H1 (cell line): Measurements from ENCODE around the gene IP6K1. TPM values are rescaled to one million over a fixed set of nuclear protein-coding genes. Genes with fewer than 3 reads are reported as not detected.

ENCODE experiments used
- CTCF ChIA-PET: fragments of 300-600 bp; sonication (Branson Sonifier 250); formaldehyde crosslinking; loops from one replicate; lab custom pipeline; 2021; ENCODE audit not compliant: partially characterized antibody; lab: Charles Lee
- POLR2A ChIA-PET: fragments of 300-600 bp; sonication (Branson Sonifier 250); formaldehyde crosslinking; loops from one replicate; lab custom pipeline; 2021; ENCODE audit warnings: inconsistent platforms; ENCODE audit not compliant: partially characterized antibody; lab: Charles Lee
- DNase-seq, 2 experiments: peaks; one replicate each; pipeline versions ENCODE4 v3.0.0 to v3.0.0-alpha.2; 2010 to 2022; ENCODE audit warnings: low spot score in 2 of 2, low read depth in 1 of 2, mixed read lengths in 1 of 2
- FAIRE-seq: peaks from 2 replicates; lab custom pipeline; 2011; peaks lifted over from hg19 to GRCh38; lab: Jason Lieb, UNC
- H2AFZ ChIP-seq: 2 replicates; pipeline ENCODE4 v1.8.1; 2012; ENCODE audit warnings: low read length, inconsistent platforms
- H2AK5ac ChIP-seq: 2 replicates; pipeline ENCODE4 v1.6.1; 2013; ENCODE audit warnings: low read depth, low read length
- H2BK120ac ChIP-seq: replicated peaks from 2 replicates; pipeline ENCODE3; 2013; ENCODE audit warnings: low read depth, low read length, inconsistent platforms
- H2BK12ac ChIP-seq: 2 replicates; pipeline ENCODE4 v1.6.1; 2013; ENCODE audit warnings: low read depth, low read length
- H2BK15ac ChIP-seq: 2 replicates; pipeline ENCODE4 v1.6.1; 2013; ENCODE audit warnings: low read length
- H2BK20ac ChIP-seq: 2 replicates; pipeline ENCODE4 v1.6.1; 2013; ENCODE audit warnings: low read length
- H2BK5ac ChIP-seq: 2 replicates; pipeline ENCODE4 v1.6.1; 2013; ENCODE audit warnings: low read depth, low read length
- H3K14ac ChIP-seq: 2 replicates; pipeline ENCODE4 v1.6.1; 2013; ENCODE audit warnings: inconsistent platforms; ENCODE audit not compliant: insufficient read length
- H3K18ac ChIP-seq: 2 replicates; pipeline ENCODE4 v1.6.1; 2013; ENCODE audit warnings: low read length; ENCODE audit errors: extremely low read depth
- H3K23ac ChIP-seq: 2 replicates; pipeline ENCODE4 v1.6.1; 2013; ENCODE audit warnings: inconsistent platforms; ENCODE audit not compliant: insufficient read length
- H3K23me2 ChIP-seq: 2 replicates; pipeline ENCODE4 v1.6.1; 2013; ENCODE audit warnings: low read depth, low read length
- H3K27ac ChIP-seq: 2 replicates; pipeline ENCODE4 v1.6.1; 2011; ENCODE audit warnings: low read depth, low read length, inconsistent platforms
- H3K27me3 ChIP-seq, 4 experiments: replicated peaks in 1 of 4; 1 replicate in 1 of 4; 2 replicates in 3 of 4; pipeline versions ENCODE4 v1.6.1 to v1.8.1; 2011 to 2013; ENCODE audit warnings: low read length in 3 of 4, mild to moderate bottlenecking in 3 of 4, inconsistent platforms in 2 of 4, mixed read lengths in 2 of 4, moderate library complexity in 1 of 4; ENCODE audit not compliant: control insufficient read depth in 3 of 4, insufficient read depth in 3 of 4; ENCODE audit errors: extremely low read depth in 1 of 4
- H3K36me3 ChIP-seq, 4 experiments: 2 replicates each; pipeline versions ENCODE4 v1.6.1 to v1.8.1; 2011 to 2013; ENCODE audit warnings: mild to moderate bottlenecking in 4 of 4, low read length in 3 of 4, moderate library complexity in 2 of 4, control low read depth in 1 of 4, inconsistent platforms in 1 of 4; ENCODE audit not compliant: insufficient read depth in 4 of 4, control insufficient read depth in 2 of 4
- H3K4ac ChIP-seq: replicated peaks from 2 replicates; pipeline ENCODE3; 2013; ENCODE audit warnings: low read length, low read depth, mixed read lengths, inconsistent platforms; ENCODE audit not compliant: insufficient read length
- H3K4me1 ChIP-seq, 4 experiments: replicated peaks in 1 of 4; 1 replicate in 1 of 4; 2 replicates in 3 of 4; pipeline versions ENCODE4 v1.6.1 to v1.8.1; 2011 to 2013; ENCODE audit warnings: low read length in 3 of 4, inconsistent platforms in 2 of 4, mixed read lengths in 1 of 4; ENCODE audit not compliant: insufficient read depth in 4 of 4, control insufficient read depth in 3 of 4
- H3K4me2 ChIP-seq, 2 experiments: 2 replicates each; pipeline versions ENCODE4 v1.6.1 to v1.8.1; 2011 to 2013; ENCODE audit warnings: low read depth in 2 of 2, low read length in 2 of 2, control low read depth in 1 of 2, inconsistent platforms in 1 of 2, mild to moderate bottlenecking in 1 of 2; ENCODE audit not compliant: insufficient read depth in 1 of 2
- H3K4me3 ChIP-seq, 4 experiments: fragments of 200-600, 300-600 bp in 1 of 4; sonication (generic), shearing (Covaris generic), sonication (Bioruptor Twin) in 1 of 4; 2 replicates each; pipeline versions ENCODE4 v1.5.1 to v1.8.1; 2011 to 2016; ENCODE audit warnings: low read length in 4 of 4, low read depth in 3 of 4, control low read depth in 2 of 4, inconsistent platforms in 2 of 4, mild to moderate bottlenecking in 2 of 4, mixed read lengths in 1 of 4, moderate library complexity in 1 of 4; ENCODE audit not compliant: insufficient read depth in 2 of 4; ENCODE audit errors: extremely low read depth in 1 of 4
- H3K56ac ChIP-seq: replicated peaks from 2 replicates; pipeline ENCODE3; 2013; ENCODE audit warnings: low read depth, mild to moderate bottlenecking, mixed read lengths, low read length, inconsistent platforms; ENCODE audit not compliant: insufficient read length
- H3K79me1 ChIP-seq: 2 replicates; pipeline ENCODE4 v1.6.1; 2013; ENCODE audit warnings: low read depth, low read length, control low read depth
- H3K79me2 ChIP-seq, 2 experiments: 2 replicates each; pipeline versions ENCODE4 v1.6.1 to v1.8.1; 2012 to 2013; ENCODE audit warnings: low read length in 2 of 2, mild to moderate bottlenecking in 2 of 2, inconsistent platforms in 1 of 2; ENCODE audit not compliant: insufficient read depth in 2 of 2, control insufficient read depth in 1 of 2
- H3K9ac ChIP-seq, 4 experiments: replicated peaks in 1 of 4; 1 replicate in 1 of 4; 2 replicates in 3 of 4; pipeline versions ENCODE4 v1.6.1 to v1.8.1; 2011 to 2013; ENCODE audit warnings: low read depth in 3 of 4, low read length in 3 of 4, control low read depth in 2 of 4, mild to moderate bottlenecking in 2 of 4, moderate library complexity in 2 of 4, inconsistent platforms in 1 of 4; ENCODE audit errors: extremely low read depth in 1 of 4
- H3K9me3 ChIP-seq, 2 experiments: 2 replicates each; pipeline versions ENCODE4 v1.6.1 to v1.8.1; 2012 to 2013; ENCODE audit warnings: mild to moderate bottlenecking in 2 of 2, moderate library complexity in 2 of 2, control low read depth in 1 of 2, inconsistent platforms in 1 of 2, low read depth in 1 of 2, low read length in 1 of 2, mixed read lengths in 1 of 2; ENCODE audit not compliant: insufficient read depth in 2 of 2
- H4K20me1 ChIP-seq, 2 experiments: replicated peaks in 1 of 2; 2 replicates each; pipeline versions ENCODE3 to v1.8.1; 2011 to 2013; ENCODE audit warnings: inconsistent platforms in 2 of 2, low read length in 2 of 2, mild to moderate bottlenecking in 1 of 2; ENCODE audit not compliant: insufficient read depth in 2 of 2, control insufficient read depth in 1 of 2
- H4K5ac ChIP-seq: 2 replicates; pipeline ENCODE4 v1.6.1; 2013; ENCODE audit warnings: low read length, low read depth, mixed read lengths, inconsistent platforms; ENCODE audit not compliant: insufficient read length
- H4K8ac ChIP-seq: 2 replicates; pipeline ENCODE4 v1.8.0; 2013; ENCODE audit warnings: mild to moderate bottlenecking, moderate library complexity, low read length, inconsistent platforms; ENCODE audit not compliant: insufficient read depth; ENCODE audit errors: extremely low read depth
- H4K91ac ChIP-seq: replicated peaks from 2 replicates; pipeline ENCODE3; 2013; ENCODE audit warnings: low read length, mixed read lengths, inconsistent platforms; ENCODE audit not compliant: insufficient read length
- ASH2L ChIP-seq: fragments of 200-600, 300-600 bp; sonication (generic); IDR thresholded peaks from one replicate; pipeline ENCODE4 v1.7.1; 2017; ENCODE audit warnings: low read length
- CBX8 ChIP-seq: fragments of 300-800, 300-1000 bp; sonication (generic); IDR thresholded peaks from 2 replicates; pipeline ENCODE4 v1.7.1; 2016; ENCODE audit warnings: low read depth, low read length, borderline replicate concordance
- CEBPB ChIP-seq: IDR thresholded peaks from 2 replicates; pipeline ENCODE4 v1.6.1; 2012; ENCODE audit warnings: low read depth, low read length
- GTF2F1 ChIP-seq: IDR thresholded peaks from 2 replicates; pipeline ENCODE4 v1.6.1; 2012; ENCODE audit warnings: low read depth, low read length, improper control_type of control experiment, borderline replicate concordance
- HDAC6 ChIP-seq: IDR thresholded peaks from one replicate; pipeline ENCODE4 v1.7.1; 2012; ENCODE audit warnings: low read depth, mild to moderate bottlenecking, inconsistent platforms, low read length, moderate library complexity
- NANOG ChIP-seq: IDR thresholded peaks from 2 replicates; pipeline ENCODE4 v1.6.1; 2011; ENCODE audit warnings: low read length, low read depth, mild to moderate bottlenecking, inconsistent platforms; ENCODE audit not compliant: insufficient read depth, poor library complexity, severe bottlenecking
- POLR2A ChIP-seq, 2 experiments: IDR thresholded peaks; 1 replicate in 1 of 2; 2 replicates in 1 of 2; pipeline ENCODE4 v1.6.1; 2011; ENCODE audit warnings: low read depth in 2 of 2, low read length in 2 of 2, mild to moderate bottlenecking in 2 of 2; ENCODE audit errors: control extremely low read depth in 1 of 2
- RXRA ChIP-seq: IDR thresholded peaks from 2 replicates; pipeline ENCODE4 v1.6.1; 2011; ENCODE audit warnings: low read depth, mild to moderate bottlenecking, low read length, moderate library complexity; ENCODE audit not compliant: insufficient read depth
- SIN3A ChIP-seq, 2 experiments: IDR thresholded peaks in 1 of 2; conservative IDR thresholded peaks in 1 of 2; 2 replicates each; pipeline ENCODE4 v1.6.1; 2011 to 2012; ENCODE audit warnings: low read length in 2 of 2, improper control_type of control experiment in 1 of 2, low read depth in 1 of 2, mild to moderate bottlenecking in 1 of 2
- TAF1 ChIP-seq: IDR thresholded peaks from 2 replicates; pipeline ENCODE4 v1.6.1; 2011; ENCODE audit warnings: mild to moderate bottlenecking, low read depth, low read length
- TAF7 ChIP-seq: optimal IDR thresholded peaks from 2 replicates; pipeline ENCODE3; 2011; ENCODE audit warnings: low read depth, mild to moderate bottlenecking, inconsistent platforms, low read length, moderate library complexity, borderline replicate concordance
- TBP ChIP-seq: IDR thresholded peaks from 2 replicates; pipeline ENCODE4 v1.6.1; 2011; ENCODE audit warnings: low read depth, low read length, improper control_type of control experiment
- WGBS, 2 experiments: shearing (Covaris generic) in 1 of 2; methylation state at CpG; one replicate each; pipeline versions ENCODE4 v1.1.6 to v1.1.7; 2013 to 2015; ENCODE audit warnings: low lambda C conversion rate in 2 of 2, mixed read lengths in 2 of 2, inconsistent platforms in 1 of 2, low coverage in 1 of 2, missing lambda C conversion rate in 1 of 2; ENCODE audit not compliant: insufficient replicate concordance in 2 of 2, insufficient coverage in 1 of 2, insufficient read length in 1 of 2; ENCODE audit errors: extremely low coverage in 1 of 2, missing lambda C conversion rate in 1 of 2; 5-methylcytosine and 5-hydroxymethylcytosine counted together
- polyA plus RNA-seq, 7 experiments: library from polyadenylated mRNA; depleted of rRNA in 3 of 7; stranded (reverse) in 5 of 7; unstranded in 2 of 7; fragments of >200 nt in 5 of 7; fragments of 200-250 nt in 2 of 7; gene quantifications; 1 replicate in 5 of 7; 2 replicates in 1 of 7; 4 replicates in 1 of 7; pipeline versions ENCODE4 v1.2.1 to v1.2.3, GENCODE V29; 2011 to 2013; ENCODE audit warnings: missing spikeins in 2 of 7, mixed read lengths in 2 of 7
- total RNA-seq: library from RNA; stranded (reverse); fragmentation: NEBNext Ultra II Directional; extraction: Animal tissue kit (Norgen Biotek cat#: 25700); gene quantifications from 2 replicates; pipeline ENCODE4 v1.2.1, GENCODE V29; 2021

The IP6K1 gene
- total and polyA plus RNA-seq, 2 of the 8 experiments (the other 6 are each of a cell fraction or from before 2014, with no cell fraction given): 31.5 to 35.2 TPM

DNA sequence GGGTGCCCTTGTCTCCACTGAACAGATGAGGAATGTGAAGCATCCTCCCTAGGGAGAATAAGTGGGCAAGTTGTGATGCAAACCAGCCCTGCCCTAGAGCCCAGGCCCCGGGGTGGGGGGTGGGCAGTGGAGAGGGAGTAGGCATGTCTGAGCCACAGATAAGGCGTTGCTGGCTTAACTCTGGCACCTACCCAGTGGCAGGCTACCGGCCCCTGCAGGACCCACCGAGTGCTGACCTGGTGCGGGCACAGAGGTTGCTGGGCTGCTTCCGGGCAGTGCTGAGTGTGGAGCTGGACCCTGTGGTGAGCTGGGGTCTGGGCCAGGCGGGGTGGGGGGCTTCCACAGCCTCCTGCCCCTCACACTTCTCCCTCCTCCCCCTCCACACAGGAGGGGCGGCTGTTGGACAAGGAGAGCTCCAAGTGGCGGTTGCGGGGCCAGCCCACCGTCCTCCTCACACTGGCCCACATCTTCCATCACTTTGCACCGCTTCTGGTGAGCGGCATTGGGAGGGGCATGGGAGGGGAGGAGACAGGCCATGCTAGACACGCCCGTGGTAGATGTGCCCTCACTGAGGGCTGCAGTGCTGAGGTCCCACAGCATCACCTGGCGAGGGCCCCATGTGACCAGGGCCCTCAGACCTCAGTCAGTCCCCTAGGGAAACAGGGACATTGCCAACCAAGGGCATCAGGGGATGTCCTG, 86.9 kb downstream of the IP6K1 start:
- no peak overlapping the region for H4K5ac ChIP-seq
- H3K56ac ChIP-seq: no peak overlapping the region
- WGBS, 2 experiments: 94% methylated on average over 15 of the region's 16 CpGs; no CpG with 5 or more reads in 1 of the 2 experiments

More for the DNA sequence above, 86.9 kb downstream of the IP6K1 start:
- Histone ChIP-seq H2AFZ (no peak overlapping the region), H3K9ac (no peak overlapping the region), H3K27me3 (no peaks in the 10 kb centered on the region), H3K4me1 (peaks cover 0 to 9% (median 5%) of the 10 kb centered on the region in 4 experiments; a peak in 5 of 7 replicates), H2BK15ac (no peak overlapping the region), H3K9me3 (no peaks in the 10 kb centered on the region), H3K18ac (no peak overlapping the region), H3K4me3 (no peak overlapping the region), H4K91ac (no peak overlapping the region), H3K27ac (no peak overlapping the region), H3K79me2 (no peaks in the 10 kb centered on the region), H3K23me2 (no peaks in the 10 kb centered on the region), H2BK5ac (no peak overlapping the region), H2BK120ac (no peak overlapping the region), H3K4ac (no peak overlapping the region)
- no peak for FAIRE-seq
- ChIA-PET POLR2A (interaction anchor here (0.9 kb wide), 1 partner anchor 20 kb away, joined by 5 read pairs; the partner anchor contains the start of gene AMIGO3), CTCF (interaction anchor here (0.9 to 9.7 kb wide), 14 partner anchors 10 to 241 kb away, joined by 3 to 127 read pairs (median 4); partner anchors contain the start of genes AMIGO3, MST1 and RNF123)
- TF ChIP-seq HDAC6 (no peak), TBP (no peak), GTF2F1 (no peak), CBX8 (no peak), POLR2A (IDR thresholded peaks at IDR 0.05; ENCODE audit: control extremely low read depth in 1 of 2, low read depth in 2 of 2, low read length in 2 of 2) (no peak), ASH2L (no peak), RXRA (no peak), CEBPB (no peak), SIN3A (conservative IDR thresholded peaks at IDR 0.05 in 1 of 2, IDR thresholded peaks at IDR 0.05 in 1 of 2; ENCODE audit: low read depth in 1 of 2, low read length in 2 of 2) (no peak), TAF7 (no peak), TAF1 (no peak), NANOG (no peak)
- TF ChIP-seq, all 59 proteins: peak for 0
- no peak overlapping the region for H2BK12ac ChIP-seq
- no peak overlapping the region for H2AK5ac ChIP-seq
- H3K4me2 ChIP-seq: no peak overlapping the region
- no peak for DNase-seq
- no peak overlapping the region for H3K23ac ChIP-seq
- no peak overlapping the region for H2BK20ac ChIP-seq
- H3K14ac ChIP-seq: no peak overlapping the region
- H3K36me3 ChIP-seq: peaks cover 0 to 5% (median 4%) of the 10 kb centered on the region in 4 experiments; a peak in 3 of 8 replicates
- no peak overlapping the region for H4K8ac ChIP-seq
- peaks cover 8 to 11% of the 10 kb centered on the region in 2 experiments for H4K20me1 ChIP-seq
- H3K79me1 ChIP-seq: no peaks in the 10 kb centered on the region
